B cell (primary cell): Measurements from ENCODE around the gene SLC9C1.

Source experiments
- EZH2 ChIP-seq: IDR thresholded peaks from 2 replicates; pipeline ENCODE4 v1.6.1; 2012; ENCODE audit warnings: borderline replicate concordance, low read depth, mild to moderate bottlenecking, moderate library complexity, low read length; ENCODE audit not compliant: insufficient read depth, poor library complexity, severe bottlenecking
- TF ChIP-seq, protein P1 (sequence below): fragments of 200-600 bp; IDR thresholded peaks from one replicate; pipeline ENCODE4 v1.8.0; 2022; ENCODE audit warnings: antibody characterized with exemption, mild to moderate bottlenecking

DNA sequence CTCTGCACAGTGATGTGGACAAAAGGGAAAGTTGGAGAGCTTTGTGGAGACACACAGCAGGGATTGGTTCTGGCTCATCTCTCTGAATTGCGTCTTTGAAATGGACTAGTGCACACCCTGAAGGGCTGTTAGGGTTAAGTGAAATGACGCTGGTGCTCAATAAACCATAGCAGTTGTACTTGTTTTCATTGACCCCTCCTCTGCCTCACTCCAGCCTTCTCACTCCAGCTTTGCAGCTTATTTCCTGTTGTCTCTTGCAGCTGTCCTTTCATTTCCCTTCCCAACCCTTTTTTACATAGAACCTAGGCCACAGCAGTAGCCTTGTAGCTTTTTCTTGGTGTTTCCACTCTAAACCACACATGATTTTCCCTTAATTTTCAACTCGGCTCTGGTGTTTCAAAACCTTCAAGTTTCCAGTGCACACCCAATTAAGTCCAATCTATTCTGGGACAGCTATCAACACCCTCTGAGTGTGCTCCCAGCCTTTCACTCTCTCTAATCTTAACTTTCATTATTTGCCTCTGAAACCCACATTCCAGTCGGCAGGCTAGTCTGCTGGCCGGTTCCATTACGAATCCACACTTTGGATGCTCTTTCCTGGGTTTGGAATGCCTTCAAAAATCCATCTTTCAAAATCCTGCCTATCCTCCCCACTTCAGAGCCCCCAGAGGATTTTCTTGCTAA is 201.4 kb downstream of the SLC9C1 start:
- TF ChIP-seq, protein P1, sequence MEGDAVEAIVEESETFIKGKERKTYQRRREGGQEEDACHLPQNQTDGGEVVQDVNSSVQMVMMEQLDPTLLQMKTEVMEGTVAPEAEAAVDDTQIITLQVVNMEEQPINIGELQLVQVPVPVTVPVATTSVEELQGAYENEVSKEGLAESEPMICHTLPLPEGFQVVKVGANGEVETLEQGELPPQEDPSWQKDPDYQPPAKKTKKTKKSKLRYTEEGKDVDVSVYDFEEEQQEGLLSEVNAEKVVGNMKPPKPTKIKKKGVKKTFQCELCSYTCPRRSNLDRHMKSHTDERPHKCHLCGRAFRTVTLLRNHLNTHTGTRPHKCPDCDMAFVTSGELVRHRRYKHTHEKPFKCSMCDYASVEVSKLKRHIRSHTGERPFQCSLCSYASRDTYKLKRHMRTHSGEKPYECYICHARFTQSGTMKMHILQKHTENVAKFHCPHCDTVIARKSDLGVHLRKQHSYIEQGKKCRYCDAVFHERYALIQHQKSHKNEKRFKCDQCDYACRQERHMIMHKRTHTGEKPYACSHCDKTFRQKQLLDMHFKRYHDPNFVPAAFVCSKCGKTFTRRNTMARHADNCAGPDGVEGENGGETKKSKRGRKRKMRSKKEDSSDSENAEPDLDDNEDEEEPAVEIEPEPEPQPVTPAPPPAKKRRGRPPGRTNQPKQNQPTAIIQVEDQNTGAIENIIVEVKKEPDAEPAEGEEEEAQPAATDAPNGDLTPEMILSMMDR, result no peak
- TF ChIP-seq EZH2, result no peak
